ENCODE results near the gene ATXN7L3. TPM values are rescaled to one million over a fixed set of nuclear protein-coding genes. Genes with fewer than 3 reads are reported as not detected.

The ATXN7L3 gene
- total and polyA plus RNA-seq, 10 of the 15 experiments (the other 5 are each of a cell fraction or from before 2014, with no cell fraction given) = 0.71 to 78.7 (median 32.7) TPM

- TF ChIP-seq ZBTB40 (IDR thresholded peaks at IDR 0.05; ENCODE audit: borderline replicate concordance) (no peak), E2F4 (IDR thresholded peaks at IDR 0.05; ENCODE audit: low read depth, low read length) (no peak), SMARCA5 (IDR thresholded peaks at IDR 0.05) (0 out of 2 replicates have a peak, but pooled peaks have one; percentile 8), SIN3A (IDR thresholded peaks at IDR 0.05; ENCODE audit: low read depth, low read length) (no peak), SKIL (IDR thresholded peaks at IDR 0.05; ENCODE audit: low read depth, poor library complexity, severe bottlenecking) (no peak), LARP7 (IDR thresholded peaks at IDR 0.05) (no peak), HDAC2 (IDR thresholded peaks at IDR 0.05) (no peak), BRCA1 (IDR thresholded peaks at IDR 0.05; ENCODE audit: low read depth, low read length) (no peak), SRF (IDR thresholded peaks at IDR 0.05; ENCODE audit: low read depth in 2 of 2, low read length in 2 of 2) (no peak), CREB1 (IDR thresholded peaks at IDR 0.05; ENCODE audit: low read depth) (peak; percentile 65; the same call in 1 of the 2 replicates), E2F8 (IDR thresholded peaks at IDR 0.05; ENCODE audit: low read depth, partially characterized antibody) (no peak), TCF3 (IDR thresholded peaks at IDR 0.05; ENCODE audit: borderline replicate concordance, insufficient read depth, low read depth, low read length) (no peak), SMAD5 (IDR thresholded peaks at IDR 0.05; ENCODE audit: low read depth) (no peak), MXI1 (IDR thresholded peaks at IDR 0.05; ENCODE audit: low read depth, low read length) (no peak), ZZZ3 (IDR thresholded peaks at IDR 0.05; ENCODE audit: control insufficient read depth, insufficient read length, low read depth) (no peak), POLR2AphosphoS5 (IDR thresholded peaks at IDR 0.05; ENCODE audit: low read length) (no peak), RAD21 (IDR thresholded peaks at IDR 0.05; ENCODE audit: insufficient read depth, low read depth, low read length) (peak; percentile 16; the same call in 1 of the 2 replicates), MEF2A (IDR thresholded peaks at IDR 0.05; ENCODE audit: insufficient read depth, low read depth, low read length) (no peak)
These were observed 22.6 kb upstream of the ATXN7L3 start (continued) for GRCh38 chr17:44222112-44222869.
